Gastroesophageal sphincter (tissue), 3 donors: Measurements from ENCODE around the gene CDH22.

Source experiments
- EP300 ChIP-seq: sonication (generic); formaldehyde crosslinking; IDR thresholded peaks from one replicate; pipeline ENCODE4 v1.6.1; 2017; ENCODE audit warnings: antibody characterized with exemption, mild to moderate bottlenecking
- POLR2A ChIP-seq, 2 donors: fragments of 450-650 bp; IDR thresholded peaks; one replicate each; pipeline ENCODE4 v1.6.1; 2017; ENCODE audit warnings: antibody characterized with exemption in 2 of 2, mild to moderate bottlenecking in 2 of 2, moderate library complexity in 1 of 2
- POLR2AphosphoS5 ChIP-seq: sonication (generic); formaldehyde crosslinking; IDR thresholded peaks from one replicate; pipeline ENCODE4 v1.6.1; 2017; ENCODE audit warnings: antibody characterized with exemption
- TF ChIP-seq, protein P1 (sequence below), 4 experiments: fragments of 200-600 bp in 2 of 4; fragments of 450-650 bp in 2 of 4; sonication (generic) in 1 of 4; IDR thresholded peaks; one replicate each; pipeline ENCODE4 v1.5.1; 2017 to 2019; ENCODE audit warnings: antibody characterized with exemption in 4 of 4, mild to moderate bottlenecking in 2 of 4, moderate library complexity in 2 of 4

DNA sequence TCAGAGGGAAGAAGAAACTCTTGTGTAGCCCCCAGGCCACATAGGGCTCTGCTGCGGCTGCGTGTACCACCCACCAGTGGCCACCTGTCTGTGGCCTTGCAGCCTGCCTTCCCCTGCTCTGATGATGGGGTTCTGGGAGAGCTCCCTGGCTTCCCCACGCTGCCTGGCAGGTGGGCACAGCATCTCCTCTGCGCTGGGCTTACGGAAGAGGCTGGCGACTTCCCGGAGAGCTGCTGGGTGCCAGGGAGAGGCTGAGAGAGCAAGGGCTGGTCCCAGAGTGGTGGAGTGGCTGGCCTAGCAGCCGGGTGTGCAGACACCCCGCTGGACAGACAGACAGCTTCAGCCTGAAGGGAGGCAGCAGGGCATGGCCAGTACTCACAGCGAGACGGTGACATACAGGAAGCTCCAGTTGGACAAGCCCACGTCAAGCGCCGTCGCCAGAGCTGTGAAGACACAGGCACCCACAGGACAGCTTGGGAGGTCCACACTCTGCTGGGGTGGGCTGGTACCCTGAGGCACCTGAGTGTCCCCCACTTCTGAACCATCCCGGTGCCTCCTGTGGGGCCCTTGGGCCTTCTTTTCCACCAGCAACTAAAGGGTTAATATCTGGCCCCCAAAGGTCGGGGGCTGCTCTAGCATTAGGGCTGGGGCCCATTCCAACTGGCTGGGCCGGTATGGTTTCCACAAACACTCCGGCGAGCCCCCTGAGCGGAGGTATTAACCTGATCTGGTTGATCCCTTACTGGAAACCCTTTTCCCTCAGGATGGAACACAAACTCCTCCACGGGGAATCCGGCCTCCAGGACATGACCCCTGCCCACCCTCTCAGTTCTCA, 48.1 kb upstream of the CDH22 start:
- TF ChIP-seq, protein P1, sequence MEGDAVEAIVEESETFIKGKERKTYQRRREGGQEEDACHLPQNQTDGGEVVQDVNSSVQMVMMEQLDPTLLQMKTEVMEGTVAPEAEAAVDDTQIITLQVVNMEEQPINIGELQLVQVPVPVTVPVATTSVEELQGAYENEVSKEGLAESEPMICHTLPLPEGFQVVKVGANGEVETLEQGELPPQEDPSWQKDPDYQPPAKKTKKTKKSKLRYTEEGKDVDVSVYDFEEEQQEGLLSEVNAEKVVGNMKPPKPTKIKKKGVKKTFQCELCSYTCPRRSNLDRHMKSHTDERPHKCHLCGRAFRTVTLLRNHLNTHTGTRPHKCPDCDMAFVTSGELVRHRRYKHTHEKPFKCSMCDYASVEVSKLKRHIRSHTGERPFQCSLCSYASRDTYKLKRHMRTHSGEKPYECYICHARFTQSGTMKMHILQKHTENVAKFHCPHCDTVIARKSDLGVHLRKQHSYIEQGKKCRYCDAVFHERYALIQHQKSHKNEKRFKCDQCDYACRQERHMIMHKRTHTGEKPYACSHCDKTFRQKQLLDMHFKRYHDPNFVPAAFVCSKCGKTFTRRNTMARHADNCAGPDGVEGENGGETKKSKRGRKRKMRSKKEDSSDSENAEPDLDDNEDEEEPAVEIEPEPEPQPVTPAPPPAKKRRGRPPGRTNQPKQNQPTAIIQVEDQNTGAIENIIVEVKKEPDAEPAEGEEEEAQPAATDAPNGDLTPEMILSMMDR (IDR thresholded peaks at IDR 0.05): no peak
- no peak for TF ChIP-seq POLR2A (IDR thresholded peaks at IDR 0.05)
- peak; percentile 3 for TF ChIP-seq POLR2AphosphoS5
- TF ChIP-seq EP300: no peak
